Liver (tissue), 9 donors: ENCODE results near the gene RPS28. TPM values are rescaled to one million over a fixed set of nuclear protein-coding genes. Genes with fewer than 3 reads are reported as not detected.

Experiments
- DNase-seq: peaks from one replicate; pipeline ENCODE4 v3.0.0-alpha.2; 2017; ENCODE audit warnings: low spot score
- H3K27ac ChIP-seq, 2 donors: one replicate each; pipeline ENCODE4 v1.7.0; 2013; ENCODE audit warnings: inconsistent platforms in 2 of 2, low read length in 2 of 2, control low read depth in 1 of 2, low read depth in 1 of 2, mild to moderate bottlenecking in 1 of 2
- H3K27me3 ChIP-seq, 4 donors: one replicate each; pipeline versions ENCODE4 v1.6.1 to v1.7.0; 2013; ENCODE audit warnings: low read length in 3 of 4, inconsistent platforms in 1 of 4, mild to moderate bottlenecking in 1 of 4, moderate library complexity in 1 of 4; ENCODE audit not compliant: control insufficient read depth in 4 of 4, insufficient read depth in 4 of 4
- H3K36me3 ChIP-seq, 4 donors: one replicate each; pipeline versions ENCODE4 v1.6.1 to v1.7.0; 2013; ENCODE audit warnings: low read length in 3 of 4, mild to moderate bottlenecking in 3 of 4, low read depth in 1 of 4, moderate library complexity in 1 of 4; ENCODE audit not compliant: control insufficient read depth in 4 of 4, insufficient read depth in 3 of 4
- H3K4me1 ChIP-seq, 4 donors: one replicate each; pipeline versions ENCODE4 v1.6.1 to v1.7.0; 2013; ENCODE audit warnings: low read length in 3 of 4, mild to moderate bottlenecking in 3 of 4, moderate library complexity in 1 of 4; ENCODE audit not compliant: control insufficient read depth in 4 of 4, insufficient read depth in 4 of 4
- H3K4me3 ChIP-seq, 3 donors: one replicate each; pipeline versions ENCODE4 v1.6.1 to v1.7.0; 2013; ENCODE audit warnings: low read length in 3 of 3, control low read depth in 1 of 3, low read depth in 1 of 3, mild to moderate bottlenecking in 1 of 3
- H3K9ac ChIP-seq, 2 donors: one replicate each; pipeline ENCODE4 v1.7.0; 2013; ENCODE audit warnings: low read length in 2 of 2, mild to moderate bottlenecking in 2 of 2, moderate library complexity in 2 of 2, control low read depth in 1 of 2, low read depth in 1 of 2
- H3K9me3 ChIP-seq, 4 donors: one replicate each; pipeline versions ENCODE4 v1.6.1 to v1.7.0; 2013; ENCODE audit warnings: low read length in 3 of 4; ENCODE audit not compliant: control insufficient read depth in 4 of 4
- ATF3 ChIP-seq: IDR thresholded peaks from 2 replicates; pipeline ENCODE4 v1.6.1; 2016; ENCODE audit warnings: antibody characterized with exemption
- CTCF ChIP-seq: fragments of 150-350 bp; IDR thresholded peaks from 2 replicates; pipeline ENCODE4 v1.5.1; 2017; ENCODE audit warnings: improper control_type of control experiment, low read depth, low read length; ENCODE audit not compliant: missing input control
- EGR1 ChIP-seq, 2 donors: IDR thresholded peaks; 2 replicates each; pipeline ENCODE4 v1.6.1; 2016 to 2018; ENCODE audit warnings: antibody characterized with exemption in 2 of 2, low read depth in 2 of 2
- FOXA1 ChIP-seq: IDR thresholded peaks from 2 replicates; pipeline ENCODE4 v1.6.1; 2016; ENCODE audit warnings: antibody characterized with exemption
- FOXA2 ChIP-seq: IDR thresholded peaks from 2 replicates; pipeline ENCODE4 v1.6.1; 2016; ENCODE audit warnings: antibody characterized with exemption
- GABPA ChIP-seq, 2 donors: IDR thresholded peaks in 1 of 2; conservative IDR thresholded peaks in 1 of 2; 2 replicates each; pipeline ENCODE4 v1.6.1; 2016; ENCODE audit warnings: antibody characterized with exemption in 2 of 2, mild to moderate bottlenecking in 1 of 2, moderate library complexity in 1 of 2
- HNF4A ChIP-seq, 2 donors: conservative IDR thresholded peaks; 2 replicates each; pipeline ENCODE4 v1.6.1; 2016; ENCODE audit warnings: antibody characterized with exemption in 2 of 2, mild to moderate bottlenecking in 2 of 2
- HNF4G ChIP-seq: IDR thresholded peaks from 2 replicates; pipeline ENCODE4 v1.6.1; 2016; ENCODE audit warnings: antibody characterized with exemption
- JUND ChIP-seq, 2 donors: IDR thresholded peaks; 2 replicates each; pipeline ENCODE4 v1.6.1; 2016; ENCODE audit warnings: antibody characterized with exemption in 2 of 2
- MAX ChIP-seq: IDR thresholded peaks from 2 replicates; pipeline ENCODE4 v1.6.1; 2016; ENCODE audit warnings: antibody characterized with exemption
- NR2F2 ChIP-seq: IDR thresholded peaks from 2 replicates; pipeline ENCODE4 v1.6.1; 2016; ENCODE audit warnings: antibody characterized with exemption
- RAD21 ChIP-seq, 2 donors: IDR thresholded peaks; 2 replicates each; pipeline ENCODE4 v1.6.1; 2016; ENCODE audit warnings: antibody characterized with exemption in 2 of 2, mild to moderate bottlenecking in 2 of 2
- REST ChIP-seq: IDR thresholded peaks from 2 replicates; pipeline ENCODE4 v1.6.1; 2016; ENCODE audit warnings: antibody characterized with exemption, mild to moderate bottlenecking
- RXRA ChIP-seq, 2 donors: IDR thresholded peaks; 2 replicates each; pipeline ENCODE4 v1.6.1; 2017 to 2018; ENCODE audit warnings: antibody characterized with exemption in 2 of 2, mild to moderate bottlenecking in 1 of 2
- SP1 ChIP-seq: IDR thresholded peaks from 2 replicates; pipeline ENCODE4 v1.6.1; 2018; ENCODE audit warnings: antibody characterized with exemption, mild to moderate bottlenecking
- TAF1 ChIP-seq: conservative IDR thresholded peaks from 2 replicates; pipeline ENCODE4 v1.6.1; 2016; ENCODE audit warnings: antibody characterized with exemption, mild to moderate bottlenecking
- YY1 ChIP-seq: IDR thresholded peaks from 2 replicates; pipeline ENCODE4 v1.6.1; 2016; ENCODE audit warnings: antibody characterized with exemption, mild to moderate bottlenecking
- WGBS: extraction: QIAGEN DNeasy Blood & Tissue Kit; methylation state at CpG from one replicate; pipeline ENCODE4 v1.1.7; 2013; 5-methylcytosine and 5-hydroxymethylcytosine counted together
- polyA plus RNA-seq, 2 donors: library from polyadenylated mRNA; stranded (reverse) in 1 of 2; unstranded in 1 of 2; fragments of 200-250 nt in 1 of 2; fragments of >200 nt in 1 of 2; fragmentation: Nextera tagmentation in 1 of 2; extraction: Ambion mirVana in 1 of 2; gene quantifications; one replicate each; pipeline versions ENCODE4 v1.2.1 to v1.2.3, GENCODE V29; 2013 to 2015
- total RNA-seq, 2 donors: library from RNA; depleted of rRNA; stranded (reverse); fragments of >200 nt; gene quantifications; one replicate each; pipeline ENCODE4 v1.2.3, GENCODE V29; 2014
- donor health status: healthy.
- donor health status: healthy.
- donor health status: healthy.
- donor health status: healthy.
- donor health status: healthy.

The RPS28 gene
- total and polyA plus RNA-seq, 4 donors: 74.7 to 467 (median 265) TPM

GRCh38 chr19:8307400-8307964 lies 13.8 kb upstream of the RPS28 start:
- TF ChIP-seq CTCF: no peak
- TF ChIP-seq JUND (IDR thresholded peaks at IDR 0.05): no peak
- TF ChIP-seq HNF4G: no peak
- no peak for TF ChIP-seq FOXA2
- TF ChIP-seq NR2F2: no peak
- TF ChIP-seq TAF1: no peak
- TF ChIP-seq YY1: no peak
- TF ChIP-seq EGR1 (IDR thresholded peaks at IDR 0.05; ENCODE audit: low read depth in 2 of 2): no peak
- no peak for TF ChIP-seq GABPA (IDR thresholded peaks at IDR 0.05 in 1 of 2, conservative IDR thresholded peaks at IDR 0.05 in 1 of 2)
- TF ChIP-seq SP1: no peak
- no peak for TF ChIP-seq HNF4A (conservative IDR thresholded peaks at IDR 0.05)
- no peak for TF ChIP-seq ATF3
- no peak for TF ChIP-seq REST
- TF ChIP-seq FOXA1: no peak
- no peak for TF ChIP-seq RXRA (IDR thresholded peaks at IDR 0.05)
- no peak for TF ChIP-seq MAX
- no peak for TF ChIP-seq RAD21 (IDR thresholded peaks at IDR 0.05)
- Histone ChIP-seq H3K27me3 (no peaks in the 10 kb centered on the region), H3K4me1 (peaks cover 14 to 37% (median 27%) of the 10 kb centered on the region in 4 donors), H3K27ac (peak overlapping the region; percentile 53 to 72), H3K36me3 (peaks cover 3 to 21% (median 9%) of the 10 kb centered on the region in 4 donors), H3K4me3 (peak overlapping the region; percentile 27 to 65 (median 39)), H3K9me3 (no peaks in the 10 kb centered on the region), H3K9ac (peak overlapping the region in 1 of 2 donors; percentile 3)
- no peak for DNase-seq
- 13% methylated on average over 24 of the region's 24 CpGs for WGBS
